Measurements from ENCODE around the gene MTHFD1L.
"Not testable (repeated sequence)": the region's sequence is repeated elsewhere in the genome, so short reads cannot be mapped to it uniquely, and the experiment has no call there.

DNA sequence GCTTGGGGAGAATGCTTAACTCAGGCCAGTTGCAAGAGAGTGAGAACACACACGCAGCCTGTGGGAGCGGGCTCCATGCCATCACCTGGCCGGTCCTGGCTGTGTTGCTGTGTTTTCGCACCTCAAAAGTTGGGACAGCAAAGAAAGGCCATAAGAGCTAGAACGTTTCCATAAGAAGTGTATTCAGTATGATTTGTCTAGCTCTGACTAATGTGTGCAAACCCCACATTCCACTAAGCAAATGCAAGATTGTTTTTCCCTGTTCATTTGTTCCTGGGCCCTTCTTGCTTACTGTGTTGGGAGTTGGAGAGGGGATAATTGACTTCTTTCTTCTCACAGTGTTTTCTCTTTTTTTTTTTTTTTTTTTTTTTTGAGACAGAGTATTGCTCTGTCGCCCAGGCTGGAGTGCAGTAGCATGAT is 177.4 kb downstream of the MTHFD1L start:
- not testable (repeated sequence) for TF ChIP-seq POLR2A, POLR2AphosphoS5 (IDR thresholded peaks at IDR 0.05)
- TF ChIP-seq, protein P1, sequence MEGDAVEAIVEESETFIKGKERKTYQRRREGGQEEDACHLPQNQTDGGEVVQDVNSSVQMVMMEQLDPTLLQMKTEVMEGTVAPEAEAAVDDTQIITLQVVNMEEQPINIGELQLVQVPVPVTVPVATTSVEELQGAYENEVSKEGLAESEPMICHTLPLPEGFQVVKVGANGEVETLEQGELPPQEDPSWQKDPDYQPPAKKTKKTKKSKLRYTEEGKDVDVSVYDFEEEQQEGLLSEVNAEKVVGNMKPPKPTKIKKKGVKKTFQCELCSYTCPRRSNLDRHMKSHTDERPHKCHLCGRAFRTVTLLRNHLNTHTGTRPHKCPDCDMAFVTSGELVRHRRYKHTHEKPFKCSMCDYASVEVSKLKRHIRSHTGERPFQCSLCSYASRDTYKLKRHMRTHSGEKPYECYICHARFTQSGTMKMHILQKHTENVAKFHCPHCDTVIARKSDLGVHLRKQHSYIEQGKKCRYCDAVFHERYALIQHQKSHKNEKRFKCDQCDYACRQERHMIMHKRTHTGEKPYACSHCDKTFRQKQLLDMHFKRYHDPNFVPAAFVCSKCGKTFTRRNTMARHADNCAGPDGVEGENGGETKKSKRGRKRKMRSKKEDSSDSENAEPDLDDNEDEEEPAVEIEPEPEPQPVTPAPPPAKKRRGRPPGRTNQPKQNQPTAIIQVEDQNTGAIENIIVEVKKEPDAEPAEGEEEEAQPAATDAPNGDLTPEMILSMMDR (IDR thresholded peaks at IDR 0.05 in 8 of 11, conservative IDR thresholded peaks at IDR 0.05 in 3 of 11): not testable (repeated sequence)
